Loucy (cell line): Measurements from ENCODE around the gene NAGLU.

Experiments
- EZH2phosphoT487 ChIP-seq: fragments of 200-600 bp; IDR thresholded peaks from 2 replicates; pipeline ENCODE4 v1.6.1; 2018; ENCODE audit warnings: antibody characterized with exemption, mild to moderate bottlenecking, moderate library complexity, borderline replicate concordance
- TF ChIP-seq, protein P1 (sequence below): fragments of 200-600 bp; sonication (generic); conservative IDR thresholded peaks from 2 replicates; pipeline ENCODE4 v1.5.1; 2014; ENCODE audit warnings: mild to moderate bottlenecking, antibody characterized with exemption, low read length

DNA sequence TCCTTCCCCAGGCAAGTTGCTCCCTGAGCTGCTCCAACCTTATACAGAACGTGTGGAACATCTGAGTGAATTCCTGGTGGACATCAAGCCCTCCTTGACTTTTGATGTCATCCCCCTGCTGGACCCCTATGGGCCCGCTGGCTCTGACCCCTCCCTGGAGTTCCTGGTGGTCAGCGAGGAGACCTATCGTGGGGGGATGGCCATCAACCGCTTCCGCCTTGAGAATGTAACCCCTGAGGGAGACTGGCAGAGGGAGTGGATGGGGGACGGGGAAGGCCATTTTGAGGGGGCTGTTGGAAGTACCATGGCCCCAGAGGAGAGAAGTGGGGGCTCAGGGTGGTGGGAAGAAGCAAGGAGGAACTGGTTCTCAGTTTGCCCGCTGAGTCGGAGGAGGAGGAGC is 27.9 kb downstream of the NAGLU start:
- TF ChIP-seq, protein P1, sequence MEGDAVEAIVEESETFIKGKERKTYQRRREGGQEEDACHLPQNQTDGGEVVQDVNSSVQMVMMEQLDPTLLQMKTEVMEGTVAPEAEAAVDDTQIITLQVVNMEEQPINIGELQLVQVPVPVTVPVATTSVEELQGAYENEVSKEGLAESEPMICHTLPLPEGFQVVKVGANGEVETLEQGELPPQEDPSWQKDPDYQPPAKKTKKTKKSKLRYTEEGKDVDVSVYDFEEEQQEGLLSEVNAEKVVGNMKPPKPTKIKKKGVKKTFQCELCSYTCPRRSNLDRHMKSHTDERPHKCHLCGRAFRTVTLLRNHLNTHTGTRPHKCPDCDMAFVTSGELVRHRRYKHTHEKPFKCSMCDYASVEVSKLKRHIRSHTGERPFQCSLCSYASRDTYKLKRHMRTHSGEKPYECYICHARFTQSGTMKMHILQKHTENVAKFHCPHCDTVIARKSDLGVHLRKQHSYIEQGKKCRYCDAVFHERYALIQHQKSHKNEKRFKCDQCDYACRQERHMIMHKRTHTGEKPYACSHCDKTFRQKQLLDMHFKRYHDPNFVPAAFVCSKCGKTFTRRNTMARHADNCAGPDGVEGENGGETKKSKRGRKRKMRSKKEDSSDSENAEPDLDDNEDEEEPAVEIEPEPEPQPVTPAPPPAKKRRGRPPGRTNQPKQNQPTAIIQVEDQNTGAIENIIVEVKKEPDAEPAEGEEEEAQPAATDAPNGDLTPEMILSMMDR, result no peak
- TF ChIP-seq EZH2phosphoT487, result no peak
